ENCODE data around the gene DNMT3A. TPM values are rescaled to one million over a fixed set of nuclear protein-coding genes. Genes with fewer than 3 reads are reported as not detected.

DNMT3A gene
- total RNA-seq, 4 donors from 2014 or later = 16.1 to 33.7 (median 21.0) TPM

GRCh38 chr2:25229279-25230197 lies 112.2 kb downstream of the DNMT3A start:
- H3K27me3 ChIP-seq = no peaks in the 10 kb centered on the region
- TF ChIP-seq EP300 (IDR thresholded peaks at IDR 0.05; ENCODE audit: low read depth) (no peak), POLR2AphosphoS5 (IDR thresholded peaks at IDR 0.05) (no peak), POLR2A (IDR thresholded peaks at IDR 0.05) (no peak)
- TF ChIP-seq, protein P1, sequence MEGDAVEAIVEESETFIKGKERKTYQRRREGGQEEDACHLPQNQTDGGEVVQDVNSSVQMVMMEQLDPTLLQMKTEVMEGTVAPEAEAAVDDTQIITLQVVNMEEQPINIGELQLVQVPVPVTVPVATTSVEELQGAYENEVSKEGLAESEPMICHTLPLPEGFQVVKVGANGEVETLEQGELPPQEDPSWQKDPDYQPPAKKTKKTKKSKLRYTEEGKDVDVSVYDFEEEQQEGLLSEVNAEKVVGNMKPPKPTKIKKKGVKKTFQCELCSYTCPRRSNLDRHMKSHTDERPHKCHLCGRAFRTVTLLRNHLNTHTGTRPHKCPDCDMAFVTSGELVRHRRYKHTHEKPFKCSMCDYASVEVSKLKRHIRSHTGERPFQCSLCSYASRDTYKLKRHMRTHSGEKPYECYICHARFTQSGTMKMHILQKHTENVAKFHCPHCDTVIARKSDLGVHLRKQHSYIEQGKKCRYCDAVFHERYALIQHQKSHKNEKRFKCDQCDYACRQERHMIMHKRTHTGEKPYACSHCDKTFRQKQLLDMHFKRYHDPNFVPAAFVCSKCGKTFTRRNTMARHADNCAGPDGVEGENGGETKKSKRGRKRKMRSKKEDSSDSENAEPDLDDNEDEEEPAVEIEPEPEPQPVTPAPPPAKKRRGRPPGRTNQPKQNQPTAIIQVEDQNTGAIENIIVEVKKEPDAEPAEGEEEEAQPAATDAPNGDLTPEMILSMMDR (IDR thresholded peaks at IDR 0.05) = no peak
- DNase-seq = no peak
- no peaks in the 10 kb centered on the region for H3K9me3 ChIP-seq
- H3K4me1 ChIP-seq = peaks cover 8 to 12% (median 9%) of the 10 kb centered on the region in 4 donors
- peaks cover 0 to 11% (median 0%) of the 10 kb centered on the region in 4 donors for H3K36me3 ChIP-seq
- in situ Hi-C loops (cut with MboI; ENCODE audit: low pct_ligation_motif_present in 1 of 4, low pct_unique_long_range_greater_than_20kb in 1 of 4, low sequenced_read_pairs in 3 of 4) = no loop called here
- 82% methylated on average over 11 of the region's 15 CpGs; no CpG with 5 or more reads in 1 of the 2 donors for WGBS, 2 donors (ENCODE audit: low coverage in 1 of 2)
- intact Hi-C loops (cut with DNase I; ENCODE audit: low total_unique reads) = no loop called here
- H3K27ac ChIP-seq = peak overlapping the region; percentile 20 to 74 (median 44)
- H3K4me3 ChIP-seq = no peak overlapping the region

DNA sequence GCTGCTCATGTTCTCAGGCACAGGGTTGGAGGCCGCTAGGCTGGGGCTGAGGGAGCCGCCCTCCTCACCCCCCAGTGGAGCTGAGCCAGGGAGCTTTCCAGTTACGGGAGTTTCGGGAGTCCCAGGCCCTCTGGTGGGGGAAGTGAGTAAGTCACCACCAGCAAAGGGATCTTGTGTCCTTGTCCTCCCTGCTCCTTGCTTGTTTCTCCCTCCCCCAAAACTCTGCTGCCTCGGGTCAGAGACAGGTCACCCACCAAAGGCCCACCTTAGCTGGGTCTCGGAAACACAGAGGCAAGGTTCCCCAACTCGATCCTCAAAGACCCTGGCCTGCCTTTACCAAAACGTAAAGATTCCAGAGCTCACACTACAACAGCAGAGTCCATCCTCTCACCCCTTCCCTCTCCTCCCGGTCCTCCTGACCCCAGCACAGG lies 112.9 kb downstream of the DNMT3A start:
- 0 to 24% methylated on average over 1 to 9 of the region's 9 CpGs for WGBS, 2 donors (ENCODE audit: low coverage in 1 of 2)
- peaks cover 8 to 12% (median 9%) of the 10 kb centered on the region in 4 donors for H3K4me1 ChIP-seq
- no peaks in the 10 kb centered on the region for H3K27me3 ChIP-seq
- TF ChIP-seq POLR2A (IDR thresholded peaks at IDR 0.05) = no peak
- TF ChIP-seq, protein P1 (IDR thresholded peaks at IDR 0.05) = peak; percentile 63 to 70 (median 67)
- TF ChIP-seq EP300 (IDR thresholded peaks at IDR 0.05; ENCODE audit: low read depth) = no peak
- TF ChIP-seq POLR2AphosphoS5 (IDR thresholded peaks at IDR 0.05) = no peak
- H3K36me3 ChIP-seq = peaks cover 0 to 8% (median 0%) of the 10 kb centered on the region in 4 donors
- intact Hi-C loops (cut with DNase I; ENCODE audit: low total_unique reads) = no loop called here
- DNase-seq = peak; percentile 69
- H3K4me3 ChIP-seq = no peak overlapping the region
- H3K27ac ChIP-seq = peak overlapping the region; percentile 20 to 74 (median 44)
- no peaks in the 10 kb centered on the region for H3K9me3 ChIP-seq
- in situ Hi-C loops (cut with MboI; ENCODE audit: low pct_ligation_motif_present in 1 of 4, low pct_unique_long_range_greater_than_20kb in 1 of 4, low sequenced_read_pairs in 3 of 4) = no loop called here

GRCh38 chr2:25227576-25227975 lies 114.1 kb downstream of the DNMT3A start:
- 80 to 82% methylated on average over 4 to 7 of the region's 7 CpGs for WGBS, 2 donors (ENCODE audit: low coverage in 1 of 2)
- no peaks in the 10 kb centered on the region for H3K36me3 ChIP-seq
- H3K4me1 ChIP-seq = peaks cover 8 to 12% (median 9%) of the 10 kb centered on the region in 4 donors
- no peak for TF ChIP-seq EP300 (IDR thresholded peaks at IDR 0.05; ENCODE audit: low read depth)
- TF ChIP-seq POLR2AphosphoS5 (IDR thresholded peaks at IDR 0.05) = no peak
- TF ChIP-seq POLR2A (IDR thresholded peaks at IDR 0.05) = no peak
- TF ChIP-seq, protein P1 (IDR thresholded peaks at IDR 0.05) = no peak
- intact Hi-C loops (cut with DNase I; ENCODE audit: low total_unique reads) = no loop called here
- no peak for DNase-seq
- H3K27me3 ChIP-seq = no peaks in the 10 kb centered on the region
- H3K4me3 ChIP-seq = no peak overlapping the region
- in situ Hi-C loops (cut with MboI; ENCODE audit: low pct_ligation_motif_present in 1 of 4, low pct_unique_long_range_greater_than_20kb in 1 of 4, low sequenced_read_pairs in 3 of 4) = no loop called here
- H3K9me3 ChIP-seq = no peaks in the 10 kb centered on the region
- H3K27ac ChIP-seq = no peak overlapping the region

DNA sequence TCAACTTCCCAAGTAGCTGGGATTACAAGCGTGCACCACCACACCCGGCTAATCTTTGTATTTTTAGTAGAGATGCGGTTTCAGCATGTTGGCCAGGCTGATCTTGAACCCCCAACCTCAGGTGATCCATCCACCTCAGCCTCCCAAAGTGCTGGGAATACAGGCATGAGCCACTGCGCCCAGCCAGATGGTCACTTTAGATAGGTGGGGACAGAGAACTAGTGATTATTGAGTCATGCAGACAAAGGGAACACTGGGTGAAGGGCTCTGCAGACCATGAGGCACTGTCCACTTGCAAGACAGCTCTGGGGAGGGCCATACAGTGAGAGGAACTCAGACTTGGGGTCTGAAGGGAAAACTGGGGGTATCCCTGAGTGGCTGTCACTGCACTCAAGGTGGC lies 114.9 kb downstream of the DNMT3A start:
- H3K36me3 ChIP-seq = no peaks in the 10 kb centered on the region
- in situ Hi-C loops (cut with MboI; ENCODE audit: low pct_ligation_motif_present in 1 of 4, low pct_unique_long_range_greater_than_20kb in 1 of 4, low sequenced_read_pairs in 3 of 4) = no loop called here
- WGBS, 2 donors (ENCODE audit: low coverage in 1 of 2) = 93 to 100% methylated on average over 2 to 4 of the region's 4 CpGs

More for the DNA sequence above, 114.9 kb downstream of the DNMT3A start:
- DNase-seq = no peak
- peaks cover 8 to 12% (median 9%) of the 10 kb centered on the region in 4 donors for H3K4me1 ChIP-seq
- H3K9me3 ChIP-seq = no peaks in the 10 kb centered on the region
- no peak overlapping the region for H3K27ac ChIP-seq
- no peaks in the 10 kb centered on the region for H3K27me3 ChIP-seq
- no peak overlapping the region for H3K4me3 ChIP-seq
- no peak for TF ChIP-seq POLR2A (IDR thresholded peaks at IDR 0.05)
- no peak for TF ChIP-seq POLR2AphosphoS5 (IDR thresholded peaks at IDR 0.05)
- TF ChIP-seq EP300 (IDR thresholded peaks at IDR 0.05; ENCODE audit: low read depth) = no peak
- TF ChIP-seq, protein P1 (IDR thresholded peaks at IDR 0.05) = no peak
- intact Hi-C loops (cut with DNase I; ENCODE audit: low total_unique reads) = no loop called here
